Left ventricle myocardium inferior (tissue), 1 donor: ENCODE data around the gene GOLGA6L2. TPM values are rescaled to one million over a fixed set of nuclear protein-coding genes. Genes with fewer than 3 reads are reported as not detected.

ENCODE experiments used
- DNase-seq: peaks from one replicate; pipeline ENCODE4 v3.0.0-alpha.2; 2020
- H3K27ac ChIP-seq: fragments of 200-600 bp; replicated peaks from 2 replicates; pipeline ENCODE4 v1.8.0; 2021
- H3K27me3 ChIP-seq: fragments of 200-600 bp; 2 replicates; pipeline ENCODE4 v1.8.0; 2021; ENCODE audit warnings: low read depth
- H3K36me3 ChIP-seq: fragments of 200-600 bp; 2 replicates; pipeline ENCODE4 v1.8.0; 2021
- H3K4me1 ChIP-seq: fragments of 200-600 bp; 2 replicates; pipeline ENCODE4 v1.8.0; 2021
- H3K4me3 ChIP-seq: fragments of 200-600 bp; 2 replicates; pipeline ENCODE4 v1.8.0; 2021; ENCODE audit warnings: mild to moderate bottlenecking, moderate library complexity
- H3K9me3 ChIP-seq: fragments of 200-600 bp; replicated peaks from 2 replicates; pipeline ENCODE4 v1.8.0; 2021
- intact Hi-C: fragments of 100-400 bp; cut with micrococcal nuclease; formaldehyde crosslinking; loops from one replicate; pipeline ENCODE4 v1.11.0; 2022
- total RNA-seq: library from RNA; stranded (reverse); fragmentation: NEBNext Ultra II Directional; extraction: Animal tissue kit (Norgen Biotek cat#: 25700); gene quantifications from one replicate; pipeline ENCODE4 v1.2.1, GENCODE V29; 2021
- TF ChIP-seq, protein P1 (sequence below): fragments of 200-600 bp; IDR thresholded peaks from 2 replicates; pipeline ENCODE4 v1.8.0; 2021; ENCODE audit warnings: antibody characterized with exemption, mild to moderate bottlenecking, borderline replicate concordance
- donor health status: DM: no; HTN: yes; CAD: no; lungs with severe emphysema.

Gene GOLGA6L2
- total RNA-seq, 1 donor from 2014 or later, result not detected

DNA sequence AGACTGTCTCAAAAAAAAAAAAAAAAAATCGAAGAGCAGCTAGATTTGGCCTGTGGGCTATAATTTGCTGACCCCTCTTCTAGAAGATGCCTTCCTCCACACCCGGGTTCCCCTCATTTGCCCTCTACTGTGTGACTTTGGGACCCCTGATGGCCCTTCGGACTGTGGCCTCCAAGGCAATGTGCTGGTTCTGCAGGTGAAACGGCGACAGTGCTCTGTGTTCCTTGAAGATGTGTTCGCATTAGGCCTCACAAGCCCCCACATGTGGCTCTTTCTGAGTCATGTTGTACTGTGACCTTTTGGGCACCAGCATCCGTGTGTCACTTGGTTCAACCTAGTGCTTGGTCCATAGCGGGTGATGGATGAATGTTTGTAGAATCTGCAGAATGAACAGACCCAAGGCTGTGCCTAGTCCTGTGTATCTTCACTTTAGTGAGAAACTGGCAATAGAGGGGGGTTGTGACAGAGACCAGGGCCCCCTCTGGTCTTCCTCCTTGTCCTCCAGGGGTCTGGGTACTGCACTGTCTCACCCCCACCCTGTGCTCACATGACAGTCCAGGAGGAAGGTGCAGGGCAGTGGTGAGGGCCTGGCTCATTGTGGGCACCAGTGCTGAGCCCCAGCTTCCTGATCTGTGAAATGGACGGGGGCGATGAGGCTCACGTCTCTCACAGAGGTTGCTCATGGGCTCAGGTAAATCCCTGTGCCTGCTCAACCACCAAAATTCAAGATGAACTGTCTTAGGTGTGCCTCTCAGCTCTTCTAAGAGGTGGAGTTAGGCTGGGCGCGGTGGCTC, 22.7 kb downstream of the GOLGA6L2 start:
- Histone ChIP-seq H3K27me3 (no peaks in the 10 kb centered on the region), H3K27ac (no peak overlapping the region), H3K9me3 (no peaks in the 10 kb centered on the region), H3K36me3 (no peaks in the 10 kb centered on the region), H3K4me1 (peaks cover 16% of the 10 kb centered on the region), H3K4me3 (no peak overlapping the region)
- no peak for DNase-seq
- intact Hi-C loops, result no loop called here
- TF ChIP-seq, protein P1, sequence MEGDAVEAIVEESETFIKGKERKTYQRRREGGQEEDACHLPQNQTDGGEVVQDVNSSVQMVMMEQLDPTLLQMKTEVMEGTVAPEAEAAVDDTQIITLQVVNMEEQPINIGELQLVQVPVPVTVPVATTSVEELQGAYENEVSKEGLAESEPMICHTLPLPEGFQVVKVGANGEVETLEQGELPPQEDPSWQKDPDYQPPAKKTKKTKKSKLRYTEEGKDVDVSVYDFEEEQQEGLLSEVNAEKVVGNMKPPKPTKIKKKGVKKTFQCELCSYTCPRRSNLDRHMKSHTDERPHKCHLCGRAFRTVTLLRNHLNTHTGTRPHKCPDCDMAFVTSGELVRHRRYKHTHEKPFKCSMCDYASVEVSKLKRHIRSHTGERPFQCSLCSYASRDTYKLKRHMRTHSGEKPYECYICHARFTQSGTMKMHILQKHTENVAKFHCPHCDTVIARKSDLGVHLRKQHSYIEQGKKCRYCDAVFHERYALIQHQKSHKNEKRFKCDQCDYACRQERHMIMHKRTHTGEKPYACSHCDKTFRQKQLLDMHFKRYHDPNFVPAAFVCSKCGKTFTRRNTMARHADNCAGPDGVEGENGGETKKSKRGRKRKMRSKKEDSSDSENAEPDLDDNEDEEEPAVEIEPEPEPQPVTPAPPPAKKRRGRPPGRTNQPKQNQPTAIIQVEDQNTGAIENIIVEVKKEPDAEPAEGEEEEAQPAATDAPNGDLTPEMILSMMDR, result no peak

DNA sequence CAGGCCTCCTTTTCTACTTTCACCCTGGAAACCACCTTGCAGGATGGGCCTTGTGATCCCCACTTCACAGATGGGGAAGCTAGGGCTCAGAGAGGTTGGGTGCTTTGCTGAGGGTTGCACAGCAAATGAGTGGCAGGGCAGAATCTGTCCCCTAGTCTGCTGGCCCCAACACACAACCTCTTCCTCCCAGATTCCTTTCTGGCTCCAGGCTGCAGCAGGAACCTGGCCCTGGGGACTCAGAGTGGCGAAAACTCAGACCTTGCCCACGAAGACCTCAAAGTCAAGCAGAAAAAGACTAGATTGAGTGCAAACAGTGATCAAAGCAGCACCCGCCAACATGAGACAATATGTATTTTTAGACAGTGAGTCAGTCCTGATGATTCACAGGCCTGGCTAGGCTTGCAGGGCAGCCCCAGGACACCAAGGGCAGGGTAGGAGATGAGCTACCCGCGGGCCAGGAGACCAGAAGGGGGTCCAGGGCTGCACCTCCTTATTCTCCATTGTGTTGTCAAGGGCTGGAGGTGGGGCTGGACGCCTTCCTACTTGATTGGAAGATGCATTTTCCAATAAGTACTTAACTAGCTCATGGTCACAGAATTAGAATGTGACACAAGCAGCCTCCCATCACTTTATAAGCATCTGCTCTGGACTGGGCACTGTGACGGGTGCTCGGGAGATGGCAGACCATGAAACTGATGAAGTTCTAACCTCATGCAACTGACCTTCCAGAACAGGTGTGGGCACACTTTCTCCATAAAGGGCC, 23.9 kb downstream of the GOLGA6L2 start:
- peaks cover 16% of the 10 kb centered on the region for H3K4me1 ChIP-seq

DNA sequence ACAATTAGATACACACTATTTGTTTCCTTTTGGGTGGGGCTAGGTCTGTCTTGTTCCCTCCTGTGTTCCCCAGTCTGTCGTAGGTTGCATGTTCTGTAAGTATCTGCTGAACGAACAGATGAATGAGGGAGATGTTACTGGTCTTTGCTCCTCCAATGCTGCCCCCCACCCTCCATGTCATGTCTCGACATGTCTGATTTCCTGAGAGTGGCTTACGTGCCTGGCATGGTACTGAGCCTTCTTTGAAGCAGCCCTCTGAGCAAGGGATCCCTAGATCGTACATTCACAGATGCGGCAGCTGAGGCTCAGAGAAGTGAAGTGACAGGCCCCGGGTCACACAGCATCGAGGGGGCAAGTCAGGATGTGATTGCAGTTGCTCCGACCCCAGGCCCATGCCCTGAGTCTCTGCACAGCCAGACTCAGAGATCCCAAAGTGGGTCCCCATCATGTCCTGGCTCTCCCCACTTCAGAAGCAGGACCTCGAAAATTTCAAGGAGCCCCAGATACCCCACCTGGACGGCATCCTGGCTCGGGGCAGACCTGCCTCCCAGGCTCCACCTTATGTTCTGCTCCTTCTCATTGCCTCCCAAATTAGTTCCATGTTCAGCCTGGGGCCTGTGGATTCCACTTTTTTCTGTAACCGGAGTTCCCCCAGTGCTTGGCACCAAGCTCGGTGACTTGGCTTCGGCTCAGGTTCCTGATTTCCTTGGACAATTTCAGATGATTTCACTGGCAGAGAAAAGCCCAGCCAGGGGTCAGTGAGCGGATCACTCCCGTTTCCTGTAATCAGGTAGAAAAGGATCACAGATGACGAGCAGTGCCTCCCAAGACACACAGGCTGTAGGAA, 24.7 kb downstream of the GOLGA6L2 start:
- TF ChIP-seq, protein P1, result no peak
- Histone ChIP-seq H3K27me3 (no peaks in the 10 kb centered on the region), H3K36me3 (no peaks in the 10 kb centered on the region), H3K27ac (peak overlapping the region; percentile 77), H3K4me3 (no peak overlapping the region), H3K4me1 (peaks cover 16% of the 10 kb centered on the region), H3K9me3 (no peaks in the 10 kb centered on the region)
- no peak for DNase-seq
- intact Hi-C loops, result no loop called here

More for the DNA sequence above, 23.9 kb downstream of the GOLGA6L2 start:
- DNase-seq, result no peak
- Histone ChIP-seq H3K27ac (peak overlapping the region; percentile 77), H3K27me3 (no peaks in the 10 kb centered on the region), H3K4me3 (no peak overlapping the region), H3K36me3 (no peaks in the 10 kb centered on the region), H3K9me3 (no peaks in the 10 kb centered on the region)
- intact Hi-C loops, result no loop called here
- TF ChIP-seq, protein P1, result no peak

DNA sequence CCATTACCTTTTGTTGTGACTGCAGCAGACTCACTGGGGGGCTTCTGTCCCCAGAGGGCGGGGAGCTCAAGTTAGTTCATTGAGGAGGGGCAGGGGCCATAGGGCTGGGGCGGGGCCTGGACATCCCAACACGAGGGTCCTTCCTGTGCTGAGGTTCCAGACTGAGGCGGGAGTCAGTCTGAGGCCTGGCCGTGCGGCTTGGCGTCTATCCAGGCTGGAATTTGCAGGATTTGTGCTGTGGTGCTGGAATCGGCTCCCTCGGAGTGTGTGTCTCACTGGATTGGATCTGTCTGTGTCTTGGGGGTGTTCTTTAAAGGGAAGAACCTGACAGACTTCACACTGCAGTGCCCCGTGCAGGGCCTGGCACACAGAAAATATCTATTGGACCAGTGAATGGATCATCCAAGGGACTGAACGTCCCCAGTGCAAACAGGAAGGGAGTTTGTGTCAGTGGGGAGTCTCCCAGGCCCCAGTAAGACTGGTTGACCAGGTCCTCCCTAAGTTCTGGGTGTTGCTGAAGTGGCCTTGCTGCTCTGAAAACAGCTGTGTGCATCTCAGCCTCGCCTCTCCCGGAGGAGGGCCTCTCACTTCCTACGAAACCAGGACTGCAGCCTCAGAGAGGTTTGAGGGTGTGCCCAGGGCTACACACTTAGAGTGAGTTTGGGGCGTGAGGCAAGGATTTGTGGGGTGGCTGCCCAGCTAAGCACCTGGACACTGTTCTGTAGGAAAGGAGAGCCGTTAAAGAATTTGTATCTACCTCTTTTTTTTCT, 26.1 kb downstream of the GOLGA6L2 start:
- DNase-seq, result no peak
- Histone ChIP-seq H3K36me3 (no peaks in the 10 kb centered on the region), H3K4me1 (peaks cover 16% of the 10 kb centered on the region), H3K9me3 (no peaks in the 10 kb centered on the region), H3K27me3 (no peaks in the 10 kb centered on the region), H3K4me3 (no peak overlapping the region), H3K27ac (peak overlapping the region; percentile 3)
- intact Hi-C loops, result no loop called here
- TF ChIP-seq, protein P1, result no peak
